Neural progenitor cell (in vitro differentiated cells): ENCODE data around the gene MRAS.

Experiments used
- CTCF ChIP-seq: fragments of 200-600 bp; sonication (generic); IDR thresholded peaks from 2 replicates; pipeline ENCODE4 v1.5.1; 2017; ENCODE audit warnings: antibody characterized with exemption, mild to moderate bottlenecking
- EZH2 ChIP-seq: fragments of 200-600 bp; sonication (generic); IDR thresholded peaks from 2 replicates; pipeline ENCODE4 v1.6.1; 2017; ENCODE audit warnings: antibody characterized with exemption, mild to moderate bottlenecking, moderate library complexity

GRCh38 chr3:138349926-138350665 is 1.7 kb downstream of the MRAS start:
- no peak for TF ChIP-seq CTCF
- TF ChIP-seq EZH2: no peak
